ENCODE data around the gene SELPLG.
"Not testable (repeated sequence)": the region's sequence is repeated elsewhere in the genome, so short reads cannot be mapped to it uniquely, and the experiment has no call there.

SELPLG gene

GRCh38 chr12:108584456-108585065, 49.1 kb downstream of the SELPLG start:
- no peak for DNase-seq

GRCh38 chr12:108583991-108584390, 49.7 kb downstream of the SELPLG start:
- DNase-seq: no peak

- no peak for DNase-seq
These were observed 50.5 kb downstream of the SELPLG start for GRCh38 chr12:108582978-108583770.

- no peak for DNase-seq
These were observed 51.2 kb downstream of the SELPLG start for GRCh38 chr12:108582509-108582908.

GRCh38 chr12:108581311-108582227, 52.1 kb downstream of the SELPLG start:
- no peak for DNase-seq

- DNase-seq: no peak
These were observed 53.2 kb downstream of the SELPLG start for GRCh38 chr12:108580531-108580930.

GRCh38 chr12:108578813-108579212, 54.9 kb downstream of the SELPLG start:
- DNase-seq: no peak

GRCh38 chr12:108578264-108578663, 55.4 kb downstream of the SELPLG start:
- DNase-seq: no peak

GRCh38 chr12:108577458-108577857, 56.2 kb downstream of the SELPLG start:
- DNase-seq: no peak

GRCh38 chr12:108576660-108577234, 56.9 kb downstream of the SELPLG start:
- no peak for DNase-seq

GRCh38 chr12:108575199-108575912, 58.3 kb downstream of the SELPLG start:
- DNase-seq: no peak

- DNase-seq: not testable (repeated sequence)
These were observed 59.4 kb downstream of the SELPLG start for GRCh38 chr12:108574276-108574675.

- no peak for DNase-seq
These were observed 60.4 kb downstream of the SELPLG start for GRCh38 chr12:108573317-108573716.

- DNase-seq: no peak
These were observed 61.4 kb downstream of the SELPLG start for GRCh38 chr12:108572166-108572790.

Measured in activated effector memory CD4-positive, alpha-beta T cell treated with anti-CD3 and anti-CD28 coated beads, Interleukin-2, amount 50 U/mL, for 16 hours (primary cell).